SK-N-MC (cell line): ENCODE data around the gene TRIM8.

ENCODE experiments used
- EZH2 ChIP-seq: fragments of 200-600 bp; sonication (generic); IDR thresholded peaks from one replicate; pipeline ENCODE4 v1.6.1; 2017; ENCODE audit warnings: antibody characterized with exemption
- FOXP2 ChIP-seq: optimal IDR thresholded peaks from 2 replicates; pipeline ENCODE3; 2011; ENCODE audit warnings: mild to moderate bottlenecking, moderate library complexity; ENCODE audit not compliant: insufficient read depth; ENCODE audit errors: extremely low read length, control extremely low read depth
- POLR2AphosphoS5 ChIP-seq: IDR thresholded peaks from 2 replicates; pipeline ENCODE4 v1.6.1; 2012; ENCODE audit warnings: mild to moderate bottlenecking, low read depth, low read length, borderline replicate concordance

- TF ChIP-seq EZH2 (no peak), POLR2AphosphoS5 (no peak), FOXP2 (no peak)
These were observed 4.1 kb downstream of the TRIM8 start for GRCh38 chr10:102648269-102648888.
